GM19372 (cell line): ENCODE data around the gene VEPH1.

Experiments used
- ATAC-seq: cut with Tn5 transposase; IDR thresholded peaks from one replicate; pipeline ENCODE4 v1.9.1; 2021; ENCODE audit warnings: mild to moderate bottlenecking, low read depth, moderate library complexity; ENCODE audit not compliant: unreplicated experiment

Gene VEPH1

DNA sequence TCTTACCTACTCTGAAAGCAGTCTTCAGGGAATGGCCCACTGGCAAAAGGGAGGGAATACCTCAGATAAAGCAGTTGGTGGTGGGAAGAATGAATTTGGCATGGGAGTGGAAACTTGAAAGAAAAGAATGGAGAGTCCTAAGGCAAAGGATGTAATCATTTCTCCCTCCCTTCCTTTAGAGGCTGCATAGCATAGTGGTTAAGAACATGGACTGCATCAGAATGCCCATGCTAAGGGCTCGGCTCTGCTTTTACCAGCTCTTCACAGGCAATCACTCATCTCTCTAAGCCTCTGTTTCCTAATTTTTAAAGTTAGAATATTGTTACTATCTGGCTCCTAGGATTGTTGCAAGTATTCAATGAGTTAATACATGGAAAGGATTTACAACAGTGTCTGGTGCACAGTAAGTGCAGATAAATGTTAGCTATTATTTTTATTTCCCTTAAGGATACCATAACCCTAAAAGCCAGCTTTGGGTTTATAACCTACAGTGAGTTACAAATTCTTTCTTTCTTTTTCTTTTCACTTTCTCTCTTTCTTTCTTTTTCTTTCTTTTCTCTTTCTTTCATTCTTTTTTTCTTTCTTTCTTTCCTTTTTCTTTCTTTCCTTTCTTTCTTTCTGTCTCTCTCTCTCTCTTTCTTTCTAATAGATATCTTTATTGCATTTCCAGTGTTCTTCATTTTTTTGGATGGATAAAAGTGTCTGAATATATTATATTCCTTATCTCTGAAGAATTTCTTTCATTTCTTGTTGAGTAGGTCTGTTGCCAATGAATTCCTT, 23.6 kb downstream of the VEPH1 start:
- no peak for ATAC-seq

GRCh38 chr3:157477441-157477840, 25.8 kb downstream of the VEPH1 start:
- no peak for ATAC-seq

GRCh38 chr3:157475921-157476414, 27.2 kb downstream of the VEPH1 start:
- no peak for ATAC-seq

- no peak for ATAC-seq
Measured at GRCh38 chr3:157472648-157473047, 30.6 kb downstream of the VEPH1 start.

GRCh38 chr3:157471064-157471463, 32.2 kb downstream of the VEPH1 start:
- ATAC-seq, result no peak

GRCh38 chr3:157469561-157470294, 33.5 kb downstream of the VEPH1 start:
- ATAC-seq, result no peak

DNA sequence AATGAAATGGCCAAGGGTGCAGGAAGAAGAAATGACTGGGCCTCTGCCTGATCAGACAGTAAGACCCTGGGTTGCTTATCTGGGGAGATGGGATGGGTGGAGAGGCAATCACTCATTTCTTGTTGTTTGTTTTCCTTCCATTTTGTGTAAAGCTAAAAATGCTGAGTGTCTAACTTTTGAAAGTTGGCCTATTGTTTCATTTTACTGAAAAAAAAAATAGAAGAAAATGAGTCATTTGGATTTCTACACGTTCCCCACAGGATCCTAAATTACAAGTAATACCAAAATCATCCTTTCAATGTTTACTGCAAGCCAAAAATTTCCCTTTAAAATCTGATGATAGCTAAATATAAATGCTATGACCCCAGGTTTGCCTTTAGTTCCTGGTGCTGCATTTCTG, 36.0 kb downstream of the VEPH1 start:
- ATAC-seq, result no peak

- ATAC-seq, result no peak
Measured at GRCh38 chr3:157465741-157466140, 37.5 kb downstream of the VEPH1 start.

GRCh38 chr3:157464321-157464720, 38.9 kb downstream of the VEPH1 start:
- ATAC-seq, result no peak

GRCh38 chr3:157463816-157464215, 39.4 kb downstream of the VEPH1 start:
- no peak for ATAC-seq

GRCh38 chr3:157460253-157460652, 43.0 kb downstream of the VEPH1 start:
- no peak for ATAC-seq

DNA sequence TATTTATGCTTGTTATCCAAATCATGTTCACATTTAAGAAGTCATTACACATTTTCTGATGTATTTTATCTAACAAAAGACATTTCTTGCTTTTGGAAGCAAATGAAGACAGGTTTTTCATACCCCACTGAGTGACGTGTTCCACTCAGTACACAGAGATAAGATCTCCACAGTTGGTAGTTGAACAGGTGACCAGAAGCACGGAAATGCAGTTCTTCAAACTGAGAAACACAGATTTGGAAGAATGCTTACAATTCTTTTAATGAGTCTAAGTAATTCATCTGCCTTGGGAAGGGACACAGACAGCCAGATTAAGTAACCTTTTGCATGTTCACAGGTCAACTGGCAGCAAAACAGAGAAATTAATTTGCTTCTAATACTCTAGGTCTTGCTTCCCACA, 43.5 kb downstream of the VEPH1 start:
- ATAC-seq, result no peak

DNA sequence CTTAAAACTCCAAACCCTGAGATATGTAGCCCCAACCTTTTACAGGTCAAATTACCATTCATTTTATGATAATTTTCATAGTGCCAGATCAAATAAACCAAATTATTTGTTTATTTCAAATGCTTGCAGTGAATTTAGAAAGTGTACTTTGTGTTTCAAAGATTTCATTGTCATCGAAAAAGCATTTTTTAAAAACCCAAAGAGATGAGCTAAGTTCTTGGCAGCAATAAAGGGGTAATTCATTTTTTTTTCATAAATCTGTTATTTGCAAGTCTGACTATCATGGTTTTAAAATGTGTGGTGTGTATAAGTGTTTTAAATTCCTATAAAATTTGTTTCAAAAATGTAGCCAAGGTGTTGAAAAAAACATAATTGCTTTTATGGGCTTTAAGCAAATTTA, 49.4 kb downstream of the VEPH1 start:
- no peak for ATAC-seq

GRCh38 chr3:157452097-157452496, 51.1 kb downstream of the VEPH1 start:
- ATAC-seq, result no peak

GRCh38 chr3:157447026-157447694, 56.1 kb downstream of the VEPH1 start:
- ATAC-seq, result no peak

DNA sequence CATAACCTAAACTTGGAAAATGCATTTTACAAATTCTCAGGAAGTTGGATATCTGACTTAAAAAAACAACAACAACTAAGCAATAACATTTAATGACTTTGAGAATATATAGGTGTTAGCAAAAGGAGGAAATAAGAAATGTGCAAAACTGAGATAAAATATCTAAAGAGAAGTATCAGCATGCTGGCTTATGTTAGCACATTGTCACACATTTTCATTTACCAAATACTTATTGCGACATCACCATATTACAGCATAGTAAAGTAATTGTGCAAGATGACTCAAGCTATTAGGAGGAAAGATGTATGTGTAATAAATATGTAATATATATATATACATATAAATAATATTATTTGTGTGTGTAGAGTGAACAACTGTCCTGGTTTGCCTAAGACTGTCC, 57.4 kb downstream of the VEPH1 start:
- ATAC-seq, result no peak

DNA sequence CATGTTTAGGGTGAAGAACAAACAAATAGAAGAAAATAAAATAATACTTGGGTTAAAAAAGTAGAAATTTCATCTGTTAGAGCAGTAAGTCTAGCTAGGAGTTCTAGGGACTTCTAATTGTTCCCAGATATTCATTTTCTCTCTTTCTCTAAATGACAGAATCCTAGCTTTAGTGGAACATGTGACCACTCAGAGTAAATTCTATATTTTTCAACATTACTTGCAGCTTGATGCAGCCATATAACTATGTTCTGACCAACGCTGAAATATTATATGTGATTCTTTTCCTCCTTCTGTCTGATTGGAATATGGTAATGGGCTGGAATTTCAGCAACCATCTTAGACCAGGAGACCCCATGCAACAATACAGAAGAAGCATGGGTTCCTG, 58.4 kb downstream of the VEPH1 start:
- ATAC-seq, result no peak

GRCh38 chr3:157443905-157444796, 59.1 kb downstream of the VEPH1 start:
- no peak for ATAC-seq

DNA sequence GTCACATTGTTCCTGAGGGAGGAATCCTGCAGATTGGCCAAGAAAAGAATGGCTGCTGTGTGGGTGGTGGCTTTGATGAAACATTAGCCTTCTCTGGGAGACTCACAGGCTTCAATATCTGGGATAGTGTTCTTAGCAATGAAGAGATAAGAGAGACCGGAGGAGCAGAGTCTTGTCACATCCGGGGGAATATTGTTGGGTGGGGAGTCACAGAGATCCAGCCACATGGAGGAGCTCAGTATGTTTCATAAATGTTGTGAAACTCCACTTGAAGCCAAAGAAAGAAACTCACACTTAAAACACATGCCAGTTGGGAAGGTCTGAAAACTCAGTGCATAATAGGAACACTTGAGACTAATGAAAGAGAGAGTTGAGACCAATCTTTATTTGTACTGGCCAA, 60.5 kb downstream of the VEPH1 start:
- no peak for ATAC-seq

- ATAC-seq, result no peak
Measured at GRCh38 chr3:157441102-157441624, 62.1 kb downstream of the VEPH1 start.
